Kidney glomerular epithelial cell (primary cell): ENCODE measurements around the gene LRP1B.
A peak's percentile ranks its signal among the peaks of the same experiment; 100 is the strongest.
"Not testable (repeated sequence)": the region's sequence is repeated elsewhere in the genome, so short reads cannot be mapped to it uniquely, and the experiment has no call there.

ENCODE experiments used
- DNase-seq: peaks from one replicate; lab custom pipeline; 2025; lab: John Stamatoyannopoulos, UW

The LRP1B gene

GRCh38 chr2:141887363-141887762 is 243.5 kb downstream of the LRP1B start:
- DNase-seq: no peak

- DNase-seq: no peak
Measured at GRCh38 chr2:141878016-141878415, 252.8 kb downstream of the LRP1B start.

DNA sequence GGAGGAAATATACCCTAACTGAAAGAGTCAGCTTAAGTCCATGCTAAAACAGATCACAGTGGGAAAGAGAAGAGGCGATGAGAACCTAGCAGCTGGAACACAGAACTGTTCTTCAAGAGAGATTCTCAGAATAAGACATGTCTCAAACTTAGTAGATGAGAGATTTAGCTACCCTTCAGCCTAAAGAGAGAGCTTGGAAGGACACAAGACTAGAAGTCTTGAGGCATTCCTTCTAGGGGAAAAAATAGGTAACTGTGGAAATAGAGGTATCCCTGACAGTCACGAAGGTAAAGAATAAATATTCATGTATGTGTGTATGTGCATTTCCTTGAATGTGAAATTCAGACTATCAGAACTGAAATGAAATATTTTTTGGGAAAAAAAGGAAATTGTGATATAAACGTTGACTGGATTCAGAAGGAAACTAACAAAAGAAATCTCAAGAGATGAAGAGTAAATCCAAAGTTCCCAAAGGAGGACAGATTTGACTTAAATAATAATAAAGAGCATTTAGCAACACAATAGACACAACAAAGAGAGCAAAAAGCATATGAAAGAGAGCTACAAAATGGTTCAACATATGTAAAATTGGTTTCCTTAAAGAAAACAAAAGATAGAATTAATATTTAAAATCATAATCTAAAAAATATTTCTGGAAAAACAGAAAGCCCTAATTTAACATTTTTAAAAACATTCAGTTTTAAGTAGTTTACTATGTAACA is 258.7 kb downstream of the LRP1B start:
- DNase-seq: no peak

DNA sequence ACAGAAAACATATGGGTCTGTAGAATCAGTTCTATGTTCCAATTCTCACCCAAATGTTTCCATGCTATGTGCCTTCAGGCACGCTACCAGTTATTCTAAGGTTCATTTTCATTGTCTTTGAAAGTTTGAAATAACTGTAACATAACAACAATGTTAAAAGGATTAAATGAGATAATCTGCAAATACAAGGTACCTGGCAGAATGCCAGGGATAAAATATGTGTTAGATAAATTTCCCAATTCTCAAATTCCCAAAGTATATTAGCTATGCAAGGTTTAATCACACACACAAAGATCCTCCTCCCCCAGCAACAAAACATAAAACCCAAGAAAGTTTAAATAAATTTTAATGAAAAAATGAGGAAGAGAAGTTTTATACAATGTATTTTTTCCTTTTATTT is 261.2 kb downstream of the LRP1B start:
- no peak for DNase-seq

DNA sequence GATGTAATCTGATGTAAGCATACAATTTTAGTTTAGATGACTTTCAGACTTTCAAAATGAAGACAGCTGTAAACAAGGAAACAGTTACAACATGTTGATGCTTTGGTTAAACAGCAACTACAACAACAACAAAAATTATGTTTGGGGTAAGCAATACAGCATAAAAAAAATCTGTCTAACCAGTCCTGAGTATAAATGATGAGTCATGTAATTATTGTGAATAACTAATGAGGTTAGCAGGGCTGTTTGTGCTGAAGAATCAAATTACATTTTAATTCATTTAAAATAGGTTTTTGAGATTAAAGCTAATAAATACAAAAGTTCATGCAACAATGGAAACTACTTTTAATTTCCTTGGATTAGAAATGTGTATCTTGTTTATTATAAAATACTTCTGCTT is 266.9 kb downstream of the LRP1B start:
- DNase-seq: no peak

DNA sequence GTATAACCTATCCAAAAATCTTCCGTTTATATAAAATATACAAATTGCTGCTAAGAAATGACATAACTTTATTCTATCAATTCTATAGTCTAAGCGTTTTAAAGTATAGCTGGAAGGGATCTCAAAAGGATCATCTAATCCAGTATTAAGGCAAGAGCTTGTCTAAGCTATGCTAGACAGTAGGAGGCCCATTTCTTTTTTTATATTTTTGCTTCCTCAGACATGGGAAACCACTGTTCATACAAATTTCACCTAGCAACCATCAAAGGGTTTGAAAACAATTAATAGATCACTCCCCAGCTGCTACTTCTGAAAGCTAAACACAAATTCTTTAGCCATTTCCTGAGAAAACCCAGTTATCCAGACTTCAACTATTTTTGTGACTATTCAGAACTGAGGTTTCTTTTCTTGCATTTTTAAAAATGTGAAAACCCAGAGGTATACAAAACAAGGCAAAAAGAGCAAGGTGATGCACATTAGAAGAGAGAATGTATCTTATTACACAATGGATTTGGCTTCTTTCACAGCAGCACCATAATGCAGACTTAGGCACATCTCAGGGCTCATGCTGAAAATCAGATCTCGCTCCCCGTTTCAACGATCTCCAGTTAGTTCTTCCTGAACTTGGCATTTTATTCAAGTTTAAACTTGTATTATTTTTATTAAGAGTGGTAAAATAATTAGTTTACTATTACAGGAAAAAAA is 274.4 kb downstream of the LRP1B start:
- DNase-seq: no peak

GRCh38 chr2:141848191-141848590 is 282.6 kb downstream of the LRP1B start:
- DNase-seq: no peak

- no peak for DNase-seq
Measured at GRCh38 chr2:141844231-141844630, 286.6 kb downstream of the LRP1B start.

DNA sequence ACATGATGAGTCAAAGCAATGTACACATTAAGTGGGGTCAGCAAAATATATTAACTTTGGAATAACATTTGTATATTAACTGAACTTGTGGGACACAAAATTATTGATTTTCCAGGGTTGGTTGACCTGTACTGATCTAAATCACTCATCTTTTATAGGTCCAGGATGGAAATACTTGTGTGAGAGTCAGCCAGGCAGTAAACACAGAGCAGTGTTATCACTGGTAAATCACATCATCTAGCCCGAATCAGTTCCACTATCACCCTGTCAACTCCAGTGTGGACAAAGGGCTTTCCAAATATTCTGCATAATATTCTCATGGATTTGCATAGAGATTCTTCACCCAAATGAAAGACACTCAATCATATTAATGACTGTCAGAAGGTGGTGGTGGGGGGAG is 295.7 kb downstream of the LRP1B start:
- DNase-seq: no peak

DNA sequence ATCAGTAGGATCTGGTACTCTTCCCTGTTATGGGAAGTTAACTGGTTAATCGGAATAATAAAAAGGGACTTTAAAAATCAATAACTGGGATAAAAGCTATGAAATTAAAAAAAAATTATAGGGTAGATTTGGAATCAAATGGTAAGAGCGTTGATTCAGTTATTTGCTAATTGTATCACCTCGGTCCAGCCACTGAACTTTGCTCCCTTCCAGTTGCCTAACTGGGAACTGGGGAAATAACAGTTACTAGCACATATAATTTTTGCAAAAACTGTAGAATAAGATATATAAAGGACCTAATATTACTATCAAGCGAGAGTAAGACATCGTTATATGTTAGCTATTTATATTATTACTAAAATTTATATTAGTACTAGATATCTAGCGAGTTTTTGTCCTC is 302.1 kb downstream of the LRP1B start:
- no peak for DNase-seq

DNA sequence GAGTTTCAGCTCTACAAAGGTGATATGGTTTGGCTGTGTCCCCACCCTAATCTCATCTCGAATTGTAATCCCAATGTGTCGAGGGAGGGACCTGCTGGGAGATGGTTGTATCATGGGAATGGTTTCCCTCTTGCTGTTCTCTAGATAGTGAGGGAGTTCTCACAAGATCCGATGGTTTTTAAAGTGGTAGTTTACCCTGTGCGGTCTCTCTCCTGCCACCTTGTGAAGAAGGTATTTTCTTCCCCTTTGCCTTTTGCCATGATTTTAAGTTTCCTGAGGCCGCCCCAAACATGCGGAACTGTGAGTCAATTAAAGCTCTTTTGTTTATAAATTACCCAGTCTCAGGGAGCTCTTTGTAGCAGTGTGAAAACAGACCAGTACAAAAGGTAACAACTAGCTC is 306.0 kb downstream of the LRP1B start:
- DNase-seq: no peak

- DNase-seq: no peak
Measured at GRCh38 chr2:141820893-141821292, 309.9 kb downstream of the LRP1B start.

DNA sequence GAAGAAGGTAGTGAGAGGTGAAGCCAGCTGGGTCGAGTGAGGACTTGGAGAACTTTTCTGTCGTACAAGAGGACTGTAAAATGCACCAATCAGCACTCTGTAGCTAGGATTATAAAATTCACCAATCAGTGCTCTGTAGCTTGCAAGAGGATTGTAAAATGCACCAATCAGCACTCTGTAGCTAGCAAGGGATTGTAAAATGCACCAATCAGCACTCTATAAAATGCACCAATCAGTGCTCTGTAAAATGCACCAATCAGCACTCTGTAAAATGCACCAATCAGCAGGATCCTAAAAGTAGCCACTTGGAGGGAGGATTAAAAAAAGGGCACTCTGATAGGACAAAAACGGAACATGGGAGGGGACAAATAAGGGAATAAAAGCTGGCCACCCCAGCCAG is 315.5 kb downstream of the LRP1B start:
- DNase-seq: not testable (repeated sequence)

DNA sequence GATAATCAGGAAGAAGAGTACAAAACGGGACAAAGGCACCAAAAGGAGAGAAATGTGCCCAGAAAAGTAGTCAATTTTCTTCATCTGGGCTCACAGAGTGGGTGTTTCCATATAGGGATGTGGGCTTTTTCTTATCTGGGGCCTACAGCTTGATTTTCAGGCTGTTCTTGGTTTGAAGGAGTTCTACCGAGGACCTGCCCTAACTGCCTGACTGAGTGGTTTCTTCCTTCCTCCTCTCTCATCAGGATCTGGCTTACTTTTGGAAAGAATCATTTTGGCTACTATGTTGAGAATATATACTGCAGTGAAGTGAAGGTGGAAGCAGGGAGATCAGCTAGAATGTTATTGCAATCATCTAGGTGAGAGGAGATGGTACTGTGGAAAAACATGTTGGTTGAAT is 316.7 kb downstream of the LRP1B start:
- DNase-seq: no peak

DNA sequence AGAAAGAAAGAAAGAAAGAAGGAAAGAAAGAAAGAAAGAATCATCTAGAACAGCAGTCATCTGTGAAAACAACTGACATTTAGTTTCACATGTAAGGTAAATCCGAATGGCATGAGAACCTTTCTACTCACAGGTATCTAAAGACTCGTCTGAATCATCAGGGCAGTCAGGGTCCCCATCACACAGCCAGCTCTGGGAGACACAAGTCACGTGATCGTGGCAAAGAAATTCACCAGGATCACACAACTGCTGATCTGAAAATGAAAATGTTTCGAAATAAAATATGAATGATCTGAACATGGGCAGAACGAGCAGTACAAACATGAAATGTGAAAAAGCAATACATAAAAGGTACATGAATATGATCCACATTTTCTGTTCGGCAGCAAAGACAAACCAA is 320.7 kb downstream of the LRP1B start:
- DNase-seq: no peak

DNA sequence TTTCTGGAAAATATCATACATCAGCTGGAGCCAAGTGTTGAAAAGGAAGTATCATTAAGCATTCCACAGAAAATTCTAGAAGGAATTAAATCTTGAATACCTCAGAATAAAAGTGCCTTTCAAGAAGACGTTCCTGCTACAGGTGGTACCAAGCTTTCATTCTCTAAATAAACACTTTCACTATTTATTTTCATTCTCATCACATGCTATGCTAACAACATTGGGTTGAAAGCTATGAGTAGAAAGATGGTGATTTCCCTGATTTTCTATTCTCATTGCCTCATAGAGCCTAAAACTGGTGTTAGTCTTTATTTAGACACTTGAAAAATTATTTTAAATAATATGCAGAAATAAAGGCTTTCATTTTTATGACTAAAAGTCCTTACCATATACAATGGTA is 324.7 kb downstream of the LRP1B start:
- DNase-seq: no peak

DNA sequence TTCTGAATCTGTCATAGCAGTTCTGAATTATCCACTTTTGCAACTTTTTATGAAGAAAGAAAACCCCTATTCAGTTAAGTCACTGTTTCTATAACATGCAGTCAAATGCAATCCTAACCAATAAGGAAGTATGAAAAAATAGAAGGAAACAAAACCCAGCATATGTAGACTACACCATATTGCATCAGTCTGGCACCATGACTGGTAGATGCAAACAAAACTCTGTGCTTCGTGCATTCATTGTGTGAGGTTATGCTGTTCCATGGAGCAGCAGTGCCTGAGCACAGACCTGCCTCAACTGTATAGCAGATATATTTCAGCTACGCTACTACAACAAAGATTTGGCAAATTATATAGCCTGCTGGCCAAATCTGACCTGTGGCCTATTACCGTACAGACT is 325.5 kb downstream of the LRP1B start:
- no peak for DNase-seq

- DNase-seq: no peak
Measured at GRCh38 chr2:141796449-141796848, 334.4 kb downstream of the LRP1B start.

- DNase-seq: no peak
Measured at GRCh38 chr2:141791521-141791920, 339.3 kb downstream of the LRP1B start.

DNA sequence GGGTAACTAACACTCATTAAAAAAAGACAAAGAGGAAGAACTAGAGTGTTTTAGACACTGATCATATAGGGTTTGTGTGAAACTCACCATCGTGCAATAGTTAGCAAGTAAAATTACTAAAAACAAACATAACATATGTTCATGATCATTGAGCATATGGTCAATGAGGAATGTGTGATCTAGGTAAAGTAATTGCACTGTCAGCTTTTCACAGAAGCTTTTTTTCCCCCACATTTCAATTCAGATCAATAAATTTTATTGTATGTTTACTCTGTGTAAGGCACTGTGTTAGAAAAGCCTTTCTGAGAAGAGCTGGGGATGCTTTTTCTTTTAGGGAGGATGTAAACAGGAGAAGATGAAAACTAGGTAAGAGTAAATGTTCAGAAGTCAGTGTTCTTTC is 348.2 kb downstream of the LRP1B start:
- no peak for DNase-seq

- DNase-seq: no peak
Measured at GRCh38 chr2:141778315-141778835, 352.4 kb downstream of the LRP1B start.

- DNase-seq: no peak
Measured at GRCh38 chr2:141770530-141770929, 360.3 kb downstream of the LRP1B start.

- DNase-seq: no peak
Measured at GRCh38 chr2:141767691-141768090, 363.1 kb downstream of the LRP1B start.

DNA sequence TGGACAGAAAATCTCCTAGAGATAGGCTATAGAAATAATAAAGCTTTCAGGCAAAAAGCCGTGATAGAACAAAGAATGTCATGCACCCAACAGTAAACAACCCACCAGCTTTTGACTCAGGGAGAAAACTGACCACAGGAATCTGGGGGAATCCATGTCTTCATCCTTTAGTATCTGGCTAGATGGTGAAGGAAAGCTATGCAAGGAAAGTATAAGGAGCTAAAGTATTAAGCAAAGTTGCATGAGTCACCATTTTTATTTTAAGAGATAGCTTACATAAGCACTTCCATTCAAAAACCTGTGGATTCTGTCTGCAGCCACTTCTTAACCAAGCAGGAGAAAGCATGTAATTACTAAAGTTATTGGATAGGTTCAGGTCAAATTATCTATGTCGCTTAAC is 363.8 kb downstream of the LRP1B start:
- DNase-seq: peak; percentile 43
